ENCODE data around the gene ADAMTS17.
A peak's percentile ranks its signal among the peaks of the same experiment; 100 is the strongest.

The ADAMTS17 gene

DNA sequence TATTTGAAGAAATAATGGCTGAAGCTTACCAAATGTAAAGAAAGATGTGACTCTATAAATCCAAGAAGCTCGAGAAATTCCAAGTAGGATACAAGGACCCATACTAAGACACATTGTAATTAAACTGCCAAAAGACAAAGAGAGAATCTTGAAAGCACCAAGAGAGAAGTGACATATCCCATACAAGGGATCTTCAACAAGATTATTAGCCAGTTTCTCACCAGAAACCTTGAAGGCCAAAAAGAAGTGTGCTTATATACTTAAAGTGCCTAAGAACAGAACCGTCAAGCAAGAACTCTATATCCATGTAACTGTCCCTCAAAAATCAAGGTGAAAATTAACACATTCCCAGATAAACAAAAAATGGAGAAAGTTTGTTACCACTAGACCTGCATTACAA, 220.5 kb downstream of the ADAMTS17 start:
- no peak for DNase-seq

- DNase-seq: no peak
Measured at GRCh38 chr15:100120111-100120510, 221.7 kb downstream of the ADAMTS17 start.

- no peak for DNase-seq
Measured at GRCh38 chr15:100118546-100118945, 223.2 kb downstream of the ADAMTS17 start.

GRCh38 chr15:100116416-100117190, 225.2 kb downstream of the ADAMTS17 start:
- no peak for DNase-seq

DNA sequence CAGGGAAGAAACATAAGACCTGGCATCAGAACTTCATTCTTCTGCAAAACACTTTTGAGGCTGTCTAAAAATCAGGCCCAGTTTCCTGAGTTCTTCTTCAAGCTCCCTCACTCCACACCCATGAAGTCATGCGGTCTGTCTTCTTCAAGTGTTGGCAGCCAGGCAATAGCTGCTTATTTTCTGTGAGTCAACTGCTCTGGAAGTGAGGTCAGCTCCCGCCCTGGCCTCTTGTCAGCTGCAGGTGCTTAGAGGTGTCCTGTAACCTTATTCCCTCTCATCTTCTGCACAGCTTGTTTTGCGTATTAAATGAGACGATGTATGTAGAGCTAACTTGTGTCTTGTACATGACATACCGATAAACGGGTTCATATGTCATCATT, 226.1 kb downstream of the ADAMTS17 start:
- no peak for DNase-seq

- DNase-seq: no peak
Measured at GRCh38 chr15:100115066-100115710, 226.6 kb downstream of the ADAMTS17 start.

DNA sequence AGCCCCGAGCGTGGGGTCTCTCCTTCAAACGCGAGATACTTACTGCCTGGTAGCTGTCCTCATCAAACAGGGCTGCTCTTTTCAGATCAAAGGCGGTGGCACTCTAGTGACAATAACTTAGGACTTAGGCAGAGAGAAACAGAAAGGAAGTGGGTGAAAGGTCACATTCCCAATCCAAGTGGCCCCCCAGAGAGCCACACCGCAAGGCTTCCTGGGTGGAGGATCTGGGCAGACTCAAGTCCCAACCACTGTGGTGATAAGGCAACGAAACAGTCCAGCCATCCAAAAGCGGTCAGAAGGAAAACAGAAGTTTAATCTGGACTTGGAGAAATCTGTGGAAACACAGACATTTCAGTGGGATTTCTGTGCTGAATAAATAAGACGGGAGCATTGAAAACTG, 227.2 kb downstream of the ADAMTS17 start:
- DNase-seq: peak; percentile 50

DNA sequence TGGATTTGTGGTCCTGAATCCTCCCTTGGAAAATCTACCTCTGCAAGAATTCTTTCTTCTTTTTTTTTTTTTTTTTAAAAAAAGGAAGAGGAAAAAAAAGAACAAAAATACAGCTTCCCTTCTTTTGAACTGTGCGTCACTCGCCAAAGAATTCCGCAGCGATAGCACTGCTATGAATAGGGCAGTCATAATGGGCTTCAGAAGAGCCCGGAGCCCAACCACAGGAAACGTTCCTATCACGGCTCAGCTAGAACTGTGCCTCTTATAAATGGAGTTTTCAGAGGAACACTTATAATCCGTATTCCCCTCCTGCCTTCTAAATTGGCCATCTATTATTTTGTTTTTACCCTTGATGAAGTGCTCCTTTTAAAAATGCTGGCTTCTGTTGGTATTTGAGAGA, 227.7 kb downstream of the ADAMTS17 start:
- peak; percentile 35 for DNase-seq

DNA sequence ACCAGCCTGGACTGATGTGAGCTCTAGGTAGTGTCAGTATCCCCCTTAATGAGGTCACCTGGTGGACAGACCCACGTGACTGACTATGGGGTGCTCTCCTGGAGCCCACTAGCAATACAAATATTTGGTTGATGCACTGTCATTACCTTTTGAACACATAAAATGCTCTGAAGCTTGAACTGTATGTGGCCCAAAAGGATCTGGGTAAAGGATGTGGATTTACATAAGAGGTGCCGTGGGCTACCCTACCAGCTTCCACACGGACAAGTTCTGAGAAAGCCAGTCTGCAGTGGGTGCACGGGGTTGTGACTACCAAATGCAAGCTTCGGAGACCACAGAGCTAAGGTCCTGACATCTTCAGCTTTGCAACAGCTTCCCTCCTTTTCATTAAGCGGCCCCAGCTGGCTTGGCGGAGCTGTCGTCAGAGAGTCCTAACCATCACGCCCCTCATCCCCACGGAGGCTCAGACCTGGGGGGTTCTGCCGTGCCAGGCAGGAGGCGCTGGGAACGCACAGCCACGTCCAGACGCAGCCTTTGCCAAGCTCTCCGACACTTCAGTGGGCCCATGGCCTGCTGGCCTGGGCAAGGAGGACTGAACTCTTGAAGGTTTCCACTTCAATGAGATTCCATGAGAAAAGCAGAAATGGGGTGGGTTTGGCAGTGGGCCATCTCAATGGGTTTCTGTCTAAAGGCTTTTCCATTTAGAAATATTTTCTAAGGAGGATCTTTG, 228.3 kb downstream of the ADAMTS17 start:
- peak; percentile 22 for DNase-seq

DNA sequence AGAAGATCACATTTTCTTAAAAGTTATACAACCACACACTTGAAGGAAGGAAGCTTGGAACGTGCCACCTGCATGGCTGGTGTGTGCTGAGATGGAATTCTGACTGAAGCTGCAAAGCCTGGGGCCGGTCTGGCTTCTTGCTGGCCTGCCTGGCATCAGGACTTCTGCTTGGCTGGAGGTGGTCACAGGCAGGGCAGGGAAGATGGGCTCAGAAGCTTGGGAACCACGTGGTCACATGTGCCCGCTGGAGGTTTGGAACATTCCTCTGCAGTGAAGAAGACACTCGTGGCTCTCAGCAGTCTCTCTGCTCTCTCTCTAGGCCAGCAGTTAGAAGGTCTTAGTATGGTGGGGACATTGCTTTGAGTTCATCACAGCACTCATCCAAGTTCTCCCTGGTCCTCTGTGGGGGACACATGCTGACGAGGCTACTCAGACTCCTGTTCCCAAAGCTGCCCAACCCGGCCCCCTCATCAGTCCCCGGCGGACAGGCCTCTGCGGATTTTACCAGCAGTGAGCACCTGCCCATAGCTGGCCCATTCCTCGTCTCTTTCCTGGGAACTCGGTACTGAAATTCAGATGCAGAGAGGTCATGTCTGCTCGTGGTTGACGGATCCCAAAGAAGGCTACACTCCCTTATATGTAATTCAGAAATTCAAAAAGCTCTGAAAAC, 229.0 kb downstream of the ADAMTS17 start:
- DNase-seq: no peak

GRCh38 chr15:100112061-100112420, 229.7 kb downstream of the ADAMTS17 start:
- no peak for DNase-seq

DNA sequence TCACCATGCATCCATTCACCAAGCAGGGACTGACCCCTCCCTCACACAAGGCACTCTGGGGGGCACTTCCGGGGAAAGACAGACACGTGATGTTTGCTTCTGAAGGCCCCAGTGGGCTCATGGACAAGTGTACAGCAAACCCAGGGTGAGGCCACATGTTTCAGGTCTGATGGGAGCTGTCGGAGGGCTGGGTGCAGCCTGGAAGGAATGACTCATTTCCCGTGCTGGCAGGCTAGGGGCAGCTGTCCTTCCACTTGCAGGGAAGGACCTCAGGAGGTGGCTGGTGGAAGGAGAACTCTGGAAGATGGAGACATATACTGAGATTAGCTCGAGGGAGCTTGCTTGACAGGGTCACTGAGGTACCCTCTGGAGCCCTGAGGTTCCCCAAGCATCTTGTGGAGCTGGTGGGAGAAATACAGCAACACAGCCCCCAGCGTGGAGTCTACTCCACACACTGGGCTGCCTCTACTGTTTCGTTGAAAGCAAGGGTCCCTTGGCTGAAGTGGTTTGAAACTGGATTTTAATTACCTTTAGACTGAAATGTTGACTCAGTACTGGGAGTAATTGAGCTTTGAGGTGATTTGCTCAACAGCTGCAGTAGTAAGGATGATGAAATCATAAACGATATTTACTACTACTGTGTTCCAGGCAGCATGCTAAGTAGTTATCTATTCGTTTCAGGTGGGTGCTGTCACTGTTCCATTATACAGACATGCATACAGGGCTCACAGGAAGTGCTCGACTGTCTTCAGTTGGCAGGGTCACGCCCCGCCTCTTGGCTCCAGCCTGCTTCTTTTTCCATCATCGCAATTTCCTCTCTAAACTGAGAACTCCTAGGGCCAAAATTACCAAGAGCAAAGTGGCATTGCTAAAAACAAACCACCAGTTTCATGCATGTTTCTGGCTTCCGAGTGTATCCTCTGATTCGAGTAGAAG, 230.4 kb downstream of the ADAMTS17 start:
- no peak for DNase-seq

- DNase-seq: no peak
Measured at GRCh38 chr15:100109486-100110035, 232.2 kb downstream of the ADAMTS17 start.

DNA sequence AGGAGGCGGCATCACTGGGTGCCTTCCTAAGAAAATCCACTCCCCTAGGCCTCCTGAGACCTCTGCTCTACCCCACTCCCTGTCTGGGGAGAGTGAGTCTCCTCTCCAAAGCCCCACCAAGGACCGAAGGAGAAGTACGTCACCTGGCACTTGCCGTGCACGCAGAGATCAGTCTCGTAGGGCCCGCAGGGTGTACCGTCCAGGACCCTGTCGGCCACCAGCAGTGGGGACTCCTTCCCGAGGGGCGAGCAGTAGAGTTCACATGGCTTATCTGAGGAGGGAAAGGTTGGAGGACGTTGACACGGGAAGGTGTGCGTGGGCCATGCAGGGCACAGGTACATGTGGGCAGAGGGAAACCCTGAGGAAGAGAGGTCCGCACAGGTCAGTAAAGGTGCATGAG, 232.9 kb downstream of the ADAMTS17 start:
- no peak for DNase-seq

DNA sequence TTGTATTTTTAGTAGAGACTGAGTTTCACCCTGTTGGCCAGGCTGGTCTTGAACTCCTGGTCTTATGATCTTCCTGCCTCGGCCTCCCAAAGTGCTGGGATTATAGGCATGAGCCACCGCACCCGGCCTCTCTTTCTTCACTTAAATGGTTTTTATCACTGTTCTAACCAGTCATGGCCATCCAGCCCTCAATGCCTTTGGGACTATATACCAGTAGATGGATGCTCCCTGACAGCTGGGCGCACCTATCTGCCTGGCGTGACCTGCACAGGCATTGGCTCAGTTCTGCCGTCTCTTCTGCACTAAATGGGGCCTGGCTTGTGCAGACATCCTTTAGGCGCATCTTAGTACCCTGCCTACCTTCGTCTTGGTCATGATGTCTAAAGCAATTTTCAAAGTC, 233.4 kb downstream of the ADAMTS17 start:
- DNase-seq: no peak

GRCh38 chr15:100107606-100108225, 234.1 kb downstream of the ADAMTS17 start:
- no peak for DNase-seq

- DNase-seq: no peak
Measured at GRCh38 chr15:100107151-100107550, 234.6 kb downstream of the ADAMTS17 start.

DNA sequence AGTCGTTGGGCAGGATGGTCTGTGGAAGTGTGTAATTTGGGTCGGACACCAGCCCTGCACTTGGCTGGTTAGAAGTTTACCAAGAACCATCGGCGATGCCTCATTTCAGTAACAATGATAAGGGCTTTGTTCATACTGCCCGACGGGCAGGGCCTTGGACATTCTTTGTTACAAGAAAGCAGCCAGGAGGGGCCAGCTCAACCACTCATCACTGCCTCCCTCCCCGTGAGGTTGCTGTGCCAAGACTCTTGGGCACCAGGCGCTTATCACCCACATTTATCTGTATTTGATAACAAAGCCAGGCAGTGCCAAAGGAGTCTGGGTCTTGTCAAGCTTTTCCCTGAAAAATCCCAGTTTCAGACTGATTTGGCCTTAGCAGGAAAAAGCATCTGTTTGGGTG, 235.0 kb downstream of the ADAMTS17 start:
- DNase-seq: no peak

DNA sequence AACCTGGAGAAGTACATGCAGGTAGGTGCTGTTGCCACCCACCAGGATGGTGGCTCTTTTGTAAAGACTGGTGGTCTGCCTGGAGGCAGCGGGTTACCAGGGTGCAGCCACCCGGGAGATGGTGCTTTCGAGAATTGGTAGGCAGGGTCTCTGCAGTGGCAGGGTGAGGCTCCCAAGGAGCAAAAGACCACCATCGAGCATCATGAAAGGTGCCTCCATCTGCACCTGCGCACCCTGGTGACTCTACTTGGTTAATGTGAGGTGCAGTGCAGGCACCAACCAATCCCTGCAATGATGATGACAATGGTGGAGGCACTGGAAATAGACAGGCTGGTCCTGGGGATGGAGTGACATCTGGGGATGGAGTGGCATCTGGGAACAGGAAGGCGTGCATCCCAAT, 236.7 kb downstream of the ADAMTS17 start:
- no peak for DNase-seq

- no peak for DNase-seq
Measured at GRCh38 chr15:100104245-100104644, 237.5 kb downstream of the ADAMTS17 start.

- DNase-seq: no peak
Measured at GRCh38 chr15:100103828-100104227, 237.9 kb downstream of the ADAMTS17 start.

All from retina (tissue), 1 donor.